ENCODE results near the gene ARSK.

- TF ChIP-seq CTCF (IDR thresholded peaks at IDR 0.05) (no peak), POLR2A (IDR thresholded peaks at IDR 0.05) (no peak), EP300 (IDR thresholded peaks at IDR 0.05) (no peak)
These were observed 26.3 kb upstream of the ARSK start for GRCh38 chr5:95528565-95528964.

All from upper lobe of left lung (tissue), 4 donors.